ENCODE results near the gene AVPI1. TPM values are rescaled to one million over a fixed set of nuclear protein-coding genes. Genes with fewer than 3 reads are reported as not detected.

Gene AVPI1
- total and polyA plus RNA-seq, 2 of the 13 experiments (the other 11 are each of a cell fraction or from before 2014, with no cell fraction given): 39.8 to 61.2 TPM

GRCh38 chr10:97640868-97641811 is 45.9 kb downstream of the AVPI1 start (continued):
- TF ChIP-seq PHF8 (CRISPR knock-in tag; IDR thresholded peaks at IDR 0.05) (peak; percentile 56), NFATC3 (CRISPR knock-in tag; IDR thresholded peaks at IDR 0.05) (no peak), ZNF580 (CRISPR knock-in tag; IDR thresholded peaks at IDR 0.05; ENCODE audit: borderline replicate concordance, low read depth) (no peak), DR1 (CRISPR knock-in tag; IDR thresholded peaks at IDR 0.05) (no peak), TCF7 (IDR thresholded peaks at IDR 0.05; ENCODE audit: low read depth) (no peak), ZNF577 (CRISPR knock-in tag; IDR thresholded peaks at IDR 0.05; ENCODE audit: borderline replicate concordance, low read depth) (no peak), EEA1 (CRISPR knock-in tag; IDR thresholded peaks at IDR 0.05; ENCODE audit: borderline replicate concordance) (0 out of 2 replicates have a peak, but pooled peaks have one; percentile 33), ZNF142 (CRISPR knock-in tag; IDR thresholded peaks at IDR 0.05) (no peak), KDM5A (IDR thresholded peaks at IDR 0.05; ENCODE audit: borderline replicate concordance, low read length) (0 out of 2 replicates have a peak, but pooled peaks have one; percentile 41), CREB1 (IDR thresholded peaks at IDR 0.05) (no peak), CREB1 (CRISPR knock-in tag; IDR thresholded peaks at IDR 0.05) (no peak), PRDM15 (CRISPR knock-in tag; IDR thresholded peaks at IDR 0.05) (no peak), HMGXB3 (CRISPR knock-in tag; IDR thresholded peaks at IDR 0.05; ENCODE audit: borderline replicate concordance) (no peak)

Measured in HepG2 (cell line).